HG03457 (cell line): ENCODE results near the gene LRRC47.

Experiments used
- ATAC-seq: cut with Tn5 transposase; IDR thresholded peaks from one replicate; pipeline ENCODE4 v1.9.1; 2021; ENCODE audit warnings: moderate number of reproducible peaks; ENCODE audit not compliant: unreplicated experiment

LRRC47 gene

GRCh38 chr1:3734602-3735001 lies 61.7 kb downstream of the LRRC47 start:
- no peak for ATAC-seq

- ATAC-seq: no peak
Observed at GRCh38 chr1:3733883-3734589, 62.3 kb downstream of the LRRC47 start.

DNA sequence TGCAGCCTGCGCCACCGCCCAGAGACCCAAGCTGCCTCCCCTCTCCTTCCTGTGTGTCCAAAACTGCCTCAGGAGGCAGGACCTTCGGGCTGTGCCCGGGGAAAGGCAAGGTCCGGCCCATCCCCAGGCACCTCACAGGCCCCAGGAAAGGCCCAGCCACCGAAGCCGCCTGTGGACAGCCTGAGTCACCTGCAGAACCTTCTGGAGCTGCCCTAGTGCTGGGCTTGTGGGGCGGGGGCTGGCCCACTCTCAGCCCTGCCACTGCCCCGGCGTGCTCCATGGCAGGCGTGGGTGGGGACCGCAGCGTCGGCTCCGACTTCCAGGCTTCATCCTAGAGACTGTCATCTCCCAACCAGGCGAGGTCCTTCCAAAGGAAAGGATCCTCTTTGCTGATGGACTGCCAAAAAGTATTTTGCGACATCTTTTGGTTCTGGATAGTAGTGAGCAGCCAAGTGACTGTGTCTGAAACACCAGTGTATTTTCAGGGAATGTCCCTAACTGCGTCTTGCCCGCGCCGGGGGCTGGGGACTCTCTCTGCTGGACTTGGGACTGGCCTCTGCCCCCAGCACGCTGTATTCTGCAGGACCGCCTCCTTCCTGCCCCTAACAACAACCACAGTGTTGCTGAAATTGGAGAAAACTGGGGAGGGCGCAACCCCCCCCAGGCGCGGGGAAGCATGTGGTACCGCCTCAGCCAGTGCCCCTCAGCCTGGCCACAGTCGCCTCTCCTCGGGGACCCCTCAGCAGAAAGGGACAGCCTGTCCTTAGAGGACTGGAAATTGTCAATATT lies 63.0 kb downstream of the LRRC47 start:
- ATAC-seq: no peak

DNA sequence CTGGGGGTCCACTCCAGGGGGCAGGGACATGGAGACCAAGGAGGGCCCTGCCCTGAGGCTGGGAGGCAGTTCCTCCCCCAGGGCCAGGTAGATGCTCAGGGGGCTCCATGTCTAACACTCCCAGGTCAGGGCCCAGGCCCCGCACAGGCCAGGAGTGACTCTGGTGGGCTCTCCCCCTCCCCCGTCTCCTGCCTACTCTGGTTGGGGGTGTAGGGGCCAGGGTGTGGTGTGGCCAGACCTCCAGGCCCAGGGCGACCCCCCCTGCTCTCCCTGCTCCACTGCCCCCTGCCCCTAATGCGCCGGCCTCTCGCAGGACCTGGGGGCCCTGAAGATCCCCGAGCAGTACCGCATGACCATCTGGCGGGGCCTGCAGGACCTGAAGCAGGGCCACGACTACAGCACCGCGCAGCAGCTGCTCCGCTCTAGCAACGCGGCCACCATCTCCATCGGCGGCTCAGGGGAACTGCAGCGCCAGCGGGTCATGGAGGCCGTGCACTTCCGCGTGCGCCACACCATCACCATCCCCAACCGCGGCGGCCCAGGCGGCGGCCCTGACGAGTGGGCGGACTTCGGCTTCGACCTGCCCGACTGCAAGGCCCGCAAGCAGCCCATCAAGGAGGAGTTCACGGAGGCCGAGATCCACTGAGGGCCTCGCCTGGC lies 63.7 kb downstream of the LRRC47 start:
- no peak for ATAC-seq

GRCh38 chr1:3731583-3732433 lies 64.5 kb downstream of the LRRC47 start:
- no peak for ATAC-seq

DNA sequence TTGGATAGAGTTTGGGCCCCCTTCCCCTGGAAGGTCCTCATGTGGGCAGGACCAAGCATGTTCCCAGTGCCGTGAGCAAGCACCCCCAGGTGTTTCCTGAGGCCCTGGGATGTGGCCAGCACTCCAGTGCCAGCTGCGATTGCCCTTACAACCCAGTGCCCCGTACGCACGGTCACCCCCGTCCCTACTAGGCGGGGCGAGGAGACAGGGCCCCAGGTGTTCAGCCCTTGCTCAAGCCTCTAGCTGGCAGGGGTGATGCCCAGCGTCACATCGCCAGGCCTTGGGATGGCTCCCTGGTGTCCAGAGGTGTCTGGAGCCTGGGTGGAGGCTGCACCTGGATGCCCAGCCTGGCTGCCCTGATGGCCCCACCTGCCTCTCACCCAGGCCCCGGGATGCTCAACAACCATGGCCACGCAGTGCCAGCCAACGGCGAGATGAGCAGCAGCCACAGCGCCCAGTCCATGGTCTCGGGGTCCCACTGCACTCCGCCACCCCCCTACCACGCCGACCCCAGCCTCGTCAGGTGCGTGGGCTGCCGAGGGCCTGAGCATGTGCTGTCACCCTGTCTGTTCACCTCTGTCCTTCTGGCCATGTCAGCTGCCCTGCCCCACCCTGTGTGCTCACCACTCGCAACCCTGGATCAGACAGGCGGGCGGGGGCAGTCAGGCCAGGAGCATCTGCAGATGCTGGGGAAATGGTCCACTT lies 65.6 kb downstream of the LRRC47 start:
- ATAC-seq: no peak

GRCh38 chr1:3729594-3730542 lies 66.4 kb downstream of the LRRC47 start:
- ATAC-seq: no peak
